DOHH2 (cell line): ENCODE measurements around the gene MUC5AC.

ENCODE experiments used
- H3F3A ChIP-seq: fragments of 200-600 bp; sonication (generic), shearing (Covaris generic); 2 replicates; pipeline ENCODE4 v1.6.0; 2016; ENCODE audit warnings: antibody characterized with exemption, mild to moderate bottlenecking; ENCODE audit not compliant: control insufficient read depth, insufficient read depth
- H3K27ac ChIP-seq: fragments of 200-600 bp; sonication (generic); 2 replicates; pipeline ENCODE4 v1.5.1; 2014; ENCODE audit warnings: low read depth, mild to moderate bottlenecking, low read length, moderate library complexity
- H3K27me3 ChIP-seq: fragments of 200-600 bp; sonication (generic); 2 replicates; pipeline ENCODE4 v1.6.1; 2014; ENCODE audit warnings: mild to moderate bottlenecking, low read length, mixed read lengths; ENCODE audit not compliant: control insufficient read depth
- H3K36me3 ChIP-seq: fragments of 200-600 bp; sonication (generic); 2 replicates; pipeline ENCODE4 v1.6.1; 2014; ENCODE audit warnings: mild to moderate bottlenecking, low read length, moderate library complexity, mixed read lengths; ENCODE audit not compliant: control insufficient read depth
- H3K4me1 ChIP-seq: fragments of 200-600 bp; sonication (generic); 2 replicates; pipeline ENCODE4 v1.6.1; 2014; ENCODE audit warnings: mild to moderate bottlenecking, low read length, mixed read lengths; ENCODE audit not compliant: control insufficient read depth
- H3K4me2 ChIP-seq: fragments of 200-600 bp; sonication (generic); 2 replicates; pipeline ENCODE4 v1.6.0; 2014; ENCODE audit warnings: mild to moderate bottlenecking, low read length, moderate library complexity
- H3K4me3 ChIP-seq: fragments of 200-600 bp; sonication (generic); 2 replicates; pipeline ENCODE4 v1.5.1; 2014; ENCODE audit warnings: mild to moderate bottlenecking, low read length, mixed read lengths
- H3K79me2 ChIP-seq: fragments of 200-600 bp; sonication (generic); 2 replicates; pipeline ENCODE4 v1.6.1; 2014; ENCODE audit warnings: mild to moderate bottlenecking, low read length, mixed read lengths; ENCODE audit not compliant: control insufficient read depth
- H3K9me2 ChIP-seq: fragments of 200-600 bp; sonication (generic); replicated peaks from 2 replicates; pipeline ENCODE4 v1.6.1; 2014; ENCODE audit warnings: mild to moderate bottlenecking, low read length, mixed read lengths; ENCODE audit not compliant: control insufficient read depth
- H3K9me3 ChIP-seq: fragments of 200-600 bp; sonication (generic); 2 replicates; pipeline ENCODE4 v1.6.1; 2014; ENCODE audit warnings: antibody characterized with exemption, low read length, mixed read lengths; ENCODE audit not compliant: control insufficient read depth, insufficient read depth
- H4K20me1 ChIP-seq: fragments of 200-600 bp; sonication (generic); 2 replicates; pipeline ENCODE4 v1.6.0; 2014; ENCODE audit warnings: low read depth, mild to moderate bottlenecking, antibody characterized with exemption, low read length, moderate library complexity; ENCODE audit not compliant: control insufficient read depth, insufficient read depth
- EZH2phosphoT487 ChIP-seq: fragments of 200-600 bp; sonication (generic); IDR thresholded peaks from 2 replicates; pipeline ENCODE4 v1.6.1; 2017; ENCODE audit warnings: borderline replicate concordance, mild to moderate bottlenecking, antibody characterized with exemption, low read length, moderate library complexity, mixed read lengths
- TF ChIP-seq, protein P1 (sequence below): fragments of 200-600 bp; sonication (generic); IDR thresholded peaks from one replicate; pipeline ENCODE4 v1.5.1; 2014; ENCODE audit warnings: antibody characterized with exemption, mild to moderate bottlenecking, low read depth, low read length; ENCODE audit not compliant: poor library complexity, severe bottlenecking

MUC5AC gene

DNA sequence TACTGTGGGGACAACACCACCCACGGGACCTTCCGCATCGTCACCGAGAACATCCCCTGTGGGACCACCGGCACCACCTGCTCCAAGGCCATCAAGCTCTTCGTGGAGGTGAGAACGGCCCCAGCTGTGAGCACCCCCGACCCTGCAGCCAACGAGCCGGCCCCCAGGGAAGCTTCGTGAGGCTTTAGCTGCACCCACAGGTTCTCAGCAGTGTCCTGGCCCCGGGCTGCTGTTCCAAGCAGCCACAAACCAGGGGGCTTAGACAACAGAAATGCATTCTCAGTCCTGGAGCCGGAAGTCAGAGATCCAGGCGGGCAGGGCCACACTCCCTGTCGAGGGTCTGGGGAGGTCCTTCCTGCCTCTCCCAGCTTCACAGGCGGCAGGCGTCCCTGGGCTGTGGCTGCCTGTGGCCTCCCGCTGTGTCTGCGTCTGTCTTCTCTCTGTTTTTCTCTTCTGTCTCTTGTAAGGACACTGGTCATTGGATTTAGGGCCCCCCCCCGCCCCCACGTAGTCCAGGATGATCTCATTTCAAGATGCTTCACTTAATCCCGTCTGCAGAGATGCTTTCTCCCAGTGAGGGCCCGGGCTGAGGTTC lies 77.7 kb downstream of the MUC5AC start:
- no peak for TF ChIP-seq EZH2phosphoT487
- TF ChIP-seq, protein P1, sequence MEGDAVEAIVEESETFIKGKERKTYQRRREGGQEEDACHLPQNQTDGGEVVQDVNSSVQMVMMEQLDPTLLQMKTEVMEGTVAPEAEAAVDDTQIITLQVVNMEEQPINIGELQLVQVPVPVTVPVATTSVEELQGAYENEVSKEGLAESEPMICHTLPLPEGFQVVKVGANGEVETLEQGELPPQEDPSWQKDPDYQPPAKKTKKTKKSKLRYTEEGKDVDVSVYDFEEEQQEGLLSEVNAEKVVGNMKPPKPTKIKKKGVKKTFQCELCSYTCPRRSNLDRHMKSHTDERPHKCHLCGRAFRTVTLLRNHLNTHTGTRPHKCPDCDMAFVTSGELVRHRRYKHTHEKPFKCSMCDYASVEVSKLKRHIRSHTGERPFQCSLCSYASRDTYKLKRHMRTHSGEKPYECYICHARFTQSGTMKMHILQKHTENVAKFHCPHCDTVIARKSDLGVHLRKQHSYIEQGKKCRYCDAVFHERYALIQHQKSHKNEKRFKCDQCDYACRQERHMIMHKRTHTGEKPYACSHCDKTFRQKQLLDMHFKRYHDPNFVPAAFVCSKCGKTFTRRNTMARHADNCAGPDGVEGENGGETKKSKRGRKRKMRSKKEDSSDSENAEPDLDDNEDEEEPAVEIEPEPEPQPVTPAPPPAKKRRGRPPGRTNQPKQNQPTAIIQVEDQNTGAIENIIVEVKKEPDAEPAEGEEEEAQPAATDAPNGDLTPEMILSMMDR = no peak
- H3F3A ChIP-seq = no peaks in the 10 kb centered on the region
- no peak overlapping the region for H3K4me3 ChIP-seq
- no peaks in the 10 kb centered on the region for H3K79me2 ChIP-seq
- no peaks in the 10 kb centered on the region for H3K9me2 ChIP-seq
- H3K27me3 ChIP-seq = no peaks in the 10 kb centered on the region
- no peaks in the 10 kb centered on the region for H3K36me3 ChIP-seq
- no peaks in the 10 kb centered on the region for H4K20me1 ChIP-seq
- no peaks in the 10 kb centered on the region; the same call in 1 of the 2 replicates for H3K9me3 ChIP-seq
- no peak overlapping the region for H3K4me2 ChIP-seq
- H3K27ac ChIP-seq = no peak overlapping the region
- H3K4me1 ChIP-seq = no peaks in the 10 kb centered on the region

- Histone ChIP-seq H3K9me3 (peaks cover 1% of the 10 kb centered on the region; the same call in 1 of the 2 replicates), H3K79me2 (no peaks in the 10 kb centered on the region), H3K4me3 (no peak overlapping the region), H4K20me1 (no peaks in the 10 kb centered on the region), H3K4me1 (no peaks in the 10 kb centered on the region), H3K4me2 (no peak overlapping the region), H3K9me2 (no peaks in the 10 kb centered on the region), H3F3A (no peaks in the 10 kb centered on the region), H3K27ac (no peak overlapping the region), H3K36me3 (no peaks in the 10 kb centered on the region), H3K27me3 (no peaks in the 10 kb centered on the region)
- TF ChIP-seq, protein P1 = no peak
- no peak for TF ChIP-seq EZH2phosphoT487
Observed at GRCh38 chr11:1235901-1236315, 78.2 kb downstream of the MUC5AC start.

GRCh38 chr11:1236316-1237127 lies 78.8 kb downstream of the MUC5AC start:
- Histone ChIP-seq H3K27me3 (no peaks in the 10 kb centered on the region), H3K4me2 (no peak overlapping the region), H4K20me1 (no peaks in the 10 kb centered on the region), H3K36me3 (no peaks in the 10 kb centered on the region), H3K27ac (no peak overlapping the region), H3K4me1 (no peaks in the 10 kb centered on the region), H3F3A (no peaks in the 10 kb centered on the region), H3K79me2 (no peaks in the 10 kb centered on the region), H3K9me2 (no peaks in the 10 kb centered on the region), H3K9me3 (peaks cover 2% of the 10 kb centered on the region; the same call in 1 of the 2 replicates), H3K4me3 (no peak overlapping the region)
- TF ChIP-seq, protein P1 = no peak
- no peak for TF ChIP-seq EZH2phosphoT487
